Left ventricle myocardium inferior (tissue), 1 donor: ENCODE data around the gene DPY19L3. TPM values are rescaled to one million over a fixed set of nuclear protein-coding genes. Genes with fewer than 3 reads are reported as not detected.
"Not testable (repeated sequence)": the region's sequence is repeated elsewhere in the genome, so short reads cannot be mapped to it uniquely, and the experiment has no call there.

Source experiments
- DNase-seq: peaks from one replicate; pipeline ENCODE4 v3.0.0-alpha.2; 2020
- H3K27ac ChIP-seq: fragments of 200-600 bp; replicated peaks from 2 replicates; pipeline ENCODE4 v1.8.0; 2021
- H3K27me3 ChIP-seq: fragments of 200-600 bp; 2 replicates; pipeline ENCODE4 v1.8.0; 2021; ENCODE audit warnings: low read depth
- H3K36me3 ChIP-seq: fragments of 200-600 bp; 2 replicates; pipeline ENCODE4 v1.8.0; 2021
- H3K4me1 ChIP-seq: fragments of 200-600 bp; 2 replicates; pipeline ENCODE4 v1.8.0; 2021
- H3K4me3 ChIP-seq: fragments of 200-600 bp; 2 replicates; pipeline ENCODE4 v1.8.0; 2021; ENCODE audit warnings: mild to moderate bottlenecking, moderate library complexity
- H3K9me3 ChIP-seq: fragments of 200-600 bp; replicated peaks from 2 replicates; pipeline ENCODE4 v1.8.0; 2021
- CTCF ChIP-seq: fragments of 200-600 bp; IDR thresholded peaks from 2 replicates; pipeline ENCODE4 v1.8.0; 2021; ENCODE audit warnings: antibody characterized with exemption, mild to moderate bottlenecking, borderline replicate concordance
- intact Hi-C: fragments of 100-400 bp; cut with micrococcal nuclease; formaldehyde crosslinking; loops from one replicate; pipeline ENCODE4 v1.11.0; 2022
- total RNA-seq: library from RNA; stranded (reverse); fragmentation: NEBNext Ultra II Directional; extraction: Animal tissue kit (Norgen Biotek cat#: 25700); gene quantifications from one replicate; pipeline ENCODE4 v1.2.1, GENCODE V29; 2021
- donor health status: DM: no; HTN: yes; CAD: no; lungs with severe emphysema.

DPY19L3 gene
- total RNA-seq, 1 donor from 2014 or later = 5.2 TPM

GRCh38 chr19:32437096-32437495 is 31.5 kb downstream of the DPY19L3 start:
- intact Hi-C loops = no loop called here
- no peaks in the 10 kb centered on the region for H3K9me3 ChIP-seq

GRCh38 chr19:32438751-32439150 is 33.2 kb downstream of the DPY19L3 start:
- Histone ChIP-seq H3K27me3 (no peaks in the 10 kb centered on the region), H3K36me3 (peaks cover 33% of the 10 kb centered on the region), H3K27ac (no peak overlapping the region), H3K4me1 (no peaks in the 10 kb centered on the region), H3K4me3 (no peak overlapping the region), H3K9me3 (no peaks in the 10 kb centered on the region)
- no peak for TF ChIP-seq CTCF
- DNase-seq = no peak
- intact Hi-C loops = no loop called here

More at GRCh38 chr19:32437096-32437495, 31.5 kb downstream of the DPY19L3 start:
- Histone ChIP-seq H3K4me3 (no peak overlapping the region), H3K27me3 (no peaks in the 10 kb centered on the region), H3K4me1 (no peaks in the 10 kb centered on the region), H3K36me3 (peaks cover 18% of the 10 kb centered on the region), H3K27ac (no peak overlapping the region)
- DNase-seq = no peak
- no peak for TF ChIP-seq CTCF

DNA sequence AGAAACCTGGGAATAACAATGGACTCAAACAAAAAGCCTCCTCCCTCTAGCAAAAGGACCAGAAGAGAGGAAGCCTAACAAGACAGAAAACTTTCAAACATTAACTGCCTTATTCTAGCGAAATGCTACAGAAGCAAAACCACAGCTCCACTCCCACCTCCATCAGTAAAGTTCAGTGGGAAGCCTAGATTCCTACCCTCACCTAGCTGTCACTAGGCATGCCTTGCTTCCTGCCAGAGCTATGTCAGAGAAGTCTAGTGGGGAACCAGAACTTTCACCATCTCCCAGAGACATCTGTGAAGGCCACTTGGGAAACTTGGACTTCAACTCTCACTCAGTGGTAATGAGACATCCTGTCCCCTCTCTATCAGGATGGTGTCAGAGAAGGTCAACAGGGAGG is 37.1 kb downstream of the DPY19L3 start:
- intact Hi-C loops = no loop called here

DNA sequence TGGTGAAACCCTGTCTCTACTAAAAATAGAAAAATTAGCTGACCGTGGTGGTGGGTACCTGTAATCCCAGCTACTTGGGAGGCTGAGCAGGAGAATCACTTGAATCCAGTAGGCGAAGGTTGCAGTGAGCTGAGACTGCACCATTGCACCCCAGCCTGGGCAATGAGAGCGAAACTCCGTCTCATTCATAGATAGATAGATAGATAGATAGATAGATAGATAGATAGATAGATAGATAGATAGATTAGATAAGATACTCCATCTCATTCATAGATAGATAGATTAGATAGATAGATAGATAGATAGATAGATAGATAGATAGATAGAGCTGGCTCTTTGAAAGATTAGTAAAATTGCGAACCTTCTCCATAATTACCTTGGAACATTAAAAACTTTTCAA is 42.0 kb downstream of the DPY19L3 start:
- intact Hi-C loops, H3K27me3 ChIP-seq: not testable (repeated sequence)

More for the DNA sequence above, 37.1 kb downstream of the DPY19L3 start:
- DNase-seq = no peak
- Histone ChIP-seq H3K27me3 (no peaks in the 10 kb centered on the region), H3K9me3 (no peaks in the 10 kb centered on the region), H3K27ac (no peak overlapping the region), H3K4me3 (no peak overlapping the region), H3K4me1 (no peaks in the 10 kb centered on the region), H3K36me3 (peaks cover 27% of the 10 kb centered on the region)
- TF ChIP-seq CTCF = no peak

GRCh38 chr19:32448026-32448425 is 42.5 kb downstream of the DPY19L3 start:
- no peaks in the 10 kb centered on the region for H3K27me3 ChIP-seq
- peaks cover 20% of the 10 kb centered on the region for H3K36me3 ChIP-seq
- no peak for TF ChIP-seq CTCF
- intact Hi-C loops = no loop called here
- DNase-seq = no peak
- no peak overlapping the region for H3K27ac ChIP-seq
- H3K4me1 ChIP-seq = no peaks in the 10 kb centered on the region
- no peak overlapping the region for H3K4me3 ChIP-seq
- H3K9me3 ChIP-seq = no peaks in the 10 kb centered on the region

More for the DNA sequence above, 42.0 kb downstream of the DPY19L3 start:
- H3K36me3 ChIP-seq = peaks cover 23% of the 10 kb centered on the region
- not testable (repeated sequence) for H3K27ac ChIP-seq, H3K9me3 ChIP-seq, H3K4me1 ChIP-seq, DNase-seq, H3K4me3 ChIP-seq

DNA sequence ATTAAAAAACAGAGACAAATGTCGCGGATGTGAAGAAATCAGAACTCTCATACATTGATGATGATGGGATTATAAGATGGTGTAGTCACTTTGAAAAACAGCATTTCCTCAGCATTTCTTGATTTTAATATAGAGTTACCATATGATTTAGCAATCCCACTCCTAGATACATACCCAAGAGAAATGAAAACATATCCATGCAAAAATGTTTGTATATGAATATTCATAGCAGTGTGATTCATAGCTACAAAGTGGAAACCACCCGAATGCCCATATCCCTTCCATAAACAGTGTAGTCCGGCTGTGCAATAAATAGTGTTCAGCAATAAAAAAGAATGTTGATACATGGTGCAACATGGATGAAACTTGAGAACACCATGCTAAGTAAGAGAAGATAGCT is 44.6 kb downstream of the DPY19L3 start:
- peaks cover 19% of the 10 kb centered on the region for H3K36me3 ChIP-seq
- intact Hi-C loops = no loop called here
- TF ChIP-seq CTCF = no peak
- no peaks in the 10 kb centered on the region for H3K4me1 ChIP-seq
- H3K9me3 ChIP-seq = no peaks in the 10 kb centered on the region
- no peak overlapping the region for H3K4me3 ChIP-seq
- H3K27me3 ChIP-seq = no peaks in the 10 kb centered on the region
- H3K27ac ChIP-seq = no peak overlapping the region
- no peak for DNase-seq
